ENCODE data around the gene SGSH.

DNA sequence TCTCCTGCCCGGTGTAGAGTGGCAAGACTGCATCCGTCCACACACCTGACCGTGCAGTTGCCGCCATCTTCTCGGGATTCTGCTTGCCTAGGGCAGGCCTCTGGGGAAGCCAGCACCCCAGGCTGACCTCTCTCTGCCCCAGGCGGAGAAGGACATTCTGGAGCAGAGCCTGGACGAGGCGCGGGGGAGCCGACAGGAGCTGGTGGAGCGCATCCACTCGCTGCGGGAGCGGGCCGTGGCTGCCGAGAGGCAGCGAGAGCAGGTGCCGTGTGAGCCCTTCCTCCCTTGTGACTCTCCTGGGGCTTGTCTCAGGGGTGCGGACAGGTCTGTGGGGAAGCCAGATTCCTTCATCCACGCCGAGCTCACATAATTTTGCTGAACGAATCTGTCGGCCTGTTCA lies 30.5 kb downstream of the SGSH start:
- TF ChIP-seq, protein P1, sequence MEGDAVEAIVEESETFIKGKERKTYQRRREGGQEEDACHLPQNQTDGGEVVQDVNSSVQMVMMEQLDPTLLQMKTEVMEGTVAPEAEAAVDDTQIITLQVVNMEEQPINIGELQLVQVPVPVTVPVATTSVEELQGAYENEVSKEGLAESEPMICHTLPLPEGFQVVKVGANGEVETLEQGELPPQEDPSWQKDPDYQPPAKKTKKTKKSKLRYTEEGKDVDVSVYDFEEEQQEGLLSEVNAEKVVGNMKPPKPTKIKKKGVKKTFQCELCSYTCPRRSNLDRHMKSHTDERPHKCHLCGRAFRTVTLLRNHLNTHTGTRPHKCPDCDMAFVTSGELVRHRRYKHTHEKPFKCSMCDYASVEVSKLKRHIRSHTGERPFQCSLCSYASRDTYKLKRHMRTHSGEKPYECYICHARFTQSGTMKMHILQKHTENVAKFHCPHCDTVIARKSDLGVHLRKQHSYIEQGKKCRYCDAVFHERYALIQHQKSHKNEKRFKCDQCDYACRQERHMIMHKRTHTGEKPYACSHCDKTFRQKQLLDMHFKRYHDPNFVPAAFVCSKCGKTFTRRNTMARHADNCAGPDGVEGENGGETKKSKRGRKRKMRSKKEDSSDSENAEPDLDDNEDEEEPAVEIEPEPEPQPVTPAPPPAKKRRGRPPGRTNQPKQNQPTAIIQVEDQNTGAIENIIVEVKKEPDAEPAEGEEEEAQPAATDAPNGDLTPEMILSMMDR (IDR thresholded peaks at IDR 0.05; ENCODE audit: insufficient read depth, low read length, poor library complexity, severe bottlenecking) = no peak
- TF ChIP-seq EZH2phosphoT487 (conservative IDR thresholded peaks at IDR 0.05; ENCODE audit: low read length) = no peak
